Karpas-422 (cell line): ENCODE data around the gene DKC1. TPM values are rescaled to one million over a fixed set of nuclear protein-coding genes. Genes with fewer than 3 reads are reported as not detected.

Source experiments
- DNase-seq: peaks from one replicate; pipeline ENCODE4 v3.0.0-alpha.2; 2015
- H2AFZ ChIP-seq: fragments of 200-600 bp; sonication (generic); 2 replicates; pipeline ENCODE4 v1.6.1; 2014; ENCODE audit warnings: antibody characterized with exemption, low read length, mixed read lengths
- H3K27ac ChIP-seq: fragments of 200-600 bp; sonication (generic); 2 replicates; pipeline ENCODE4 v1.5.1; 2014; ENCODE audit warnings: mild to moderate bottlenecking, low read length, moderate library complexity
- H3K27me3 ChIP-seq: fragments of 200-600 bp; sonication (generic); 2 replicates; pipeline ENCODE4 v1.6.1; 2014; ENCODE audit warnings: low read length, mixed read lengths
- H3K36me3 ChIP-seq: fragments of 200-600 bp; sonication (generic); 2 replicates; pipeline ENCODE4 v1.6.1; 2014; ENCODE audit warnings: low read length, mixed read lengths; ENCODE audit not compliant: insufficient read depth
- H3K4me1 ChIP-seq: fragments of 200-600 bp; sonication (generic); 2 replicates; pipeline ENCODE4 v1.6.1; 2014; ENCODE audit warnings: mild to moderate bottlenecking, low read length, mixed read lengths
- H3K4me2 ChIP-seq: fragments of 200-600 bp; sonication (generic); 2 replicates; pipeline ENCODE4 v1.6.1; 2014; ENCODE audit warnings: low read length, low read depth, mild to moderate bottlenecking; ENCODE audit not compliant: poor library complexity, severe bottlenecking
- H3K4me3 ChIP-seq: fragments of 200-600 bp; sonication (generic); 2 replicates; pipeline ENCODE4 v1.5.1; 2014; ENCODE audit warnings: mild to moderate bottlenecking, antibody characterized with exemption, low read length, mixed read lengths
- H3K79me2 ChIP-seq: fragments of 200-600 bp; sonication (generic); 2 replicates; pipeline ENCODE4 v1.6.1; 2014; ENCODE audit warnings: mild to moderate bottlenecking, low read length, mixed read lengths
- H3K9ac ChIP-seq: fragments of 200-600 bp; sonication (generic); 2 replicates; pipeline ENCODE4 v1.6.0; 2014; ENCODE audit warnings: low read length
- H3K9me2 ChIP-seq: fragments of 200-600 bp; sonication (generic), shearing (Covaris generic); replicated peaks from 2 replicates; pipeline ENCODE4 v1.6.0; 2014; ENCODE audit warnings: mild to moderate bottlenecking, low read length, moderate library complexity; ENCODE audit not compliant: insufficient read depth
- H3K9me3 ChIP-seq: fragments of 300-700, 200-600 bp; sonication (generic); 2 replicates; pipeline ENCODE4 v1.6.1; 2014; ENCODE audit warnings: low read length, mixed read lengths
- H4K20me1 ChIP-seq: fragments of 200-600 bp; sonication (generic); 2 replicates; pipeline ENCODE4 v1.6.1; 2014; ENCODE audit warnings: mild to moderate bottlenecking, antibody characterized with exemption, low read length, low read depth; ENCODE audit not compliant: insufficient read depth
- total RNA-seq: library from RNA; depleted of rRNA; stranded (reverse); fragments of >200 nt; shearing (Covaris generic); gene quantifications from 2 replicates; pipeline ENCODE4 v1.2.3, GENCODE V29; 2014; ENCODE audit warnings: low replicate concordance

Gene DKC1
- total RNA-seq, 1 experiment from 2014 or later: 58.6 TPM

DNA sequence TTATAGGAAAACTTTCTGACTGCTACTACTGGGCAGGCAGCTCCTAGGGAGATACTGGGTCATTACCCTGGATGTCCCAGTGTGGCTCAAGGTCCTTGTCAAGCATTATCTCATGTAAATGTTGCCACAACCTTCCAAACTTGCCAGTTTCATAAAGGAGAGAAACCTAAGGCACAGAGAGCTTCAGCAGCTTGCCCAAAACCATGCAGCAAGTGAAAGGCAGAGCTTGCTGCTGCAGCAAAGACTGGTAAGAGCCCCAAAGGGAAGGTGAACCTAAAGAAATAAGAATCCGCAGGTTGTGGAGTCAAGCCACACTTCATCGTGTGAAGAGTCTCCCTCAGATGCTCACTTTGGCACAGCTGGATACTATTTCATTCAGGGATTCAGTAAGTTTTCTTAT is 40.3 kb downstream of the DKC1 start:
- Histone ChIP-seq H3K9me3 (no peaks in the 10 kb centered on the region), H3K9me2 (no peaks in the 10 kb centered on the region), H2AFZ (no peak overlapping the region), H3K36me3 (no peaks in the 10 kb centered on the region), H3K9ac (no peak overlapping the region), H3K27me3 (no peaks in the 10 kb centered on the region), H3K27ac (no peak overlapping the region), H3K79me2 (no peaks in the 10 kb centered on the region), H4K20me1 (no peaks in the 10 kb centered on the region), H3K4me2 (no peak overlapping the region), H3K4me3 (no peak overlapping the region), H3K4me1 (peaks cover 14% of the 10 kb centered on the region)
- DNase-seq: no peak

DNA sequence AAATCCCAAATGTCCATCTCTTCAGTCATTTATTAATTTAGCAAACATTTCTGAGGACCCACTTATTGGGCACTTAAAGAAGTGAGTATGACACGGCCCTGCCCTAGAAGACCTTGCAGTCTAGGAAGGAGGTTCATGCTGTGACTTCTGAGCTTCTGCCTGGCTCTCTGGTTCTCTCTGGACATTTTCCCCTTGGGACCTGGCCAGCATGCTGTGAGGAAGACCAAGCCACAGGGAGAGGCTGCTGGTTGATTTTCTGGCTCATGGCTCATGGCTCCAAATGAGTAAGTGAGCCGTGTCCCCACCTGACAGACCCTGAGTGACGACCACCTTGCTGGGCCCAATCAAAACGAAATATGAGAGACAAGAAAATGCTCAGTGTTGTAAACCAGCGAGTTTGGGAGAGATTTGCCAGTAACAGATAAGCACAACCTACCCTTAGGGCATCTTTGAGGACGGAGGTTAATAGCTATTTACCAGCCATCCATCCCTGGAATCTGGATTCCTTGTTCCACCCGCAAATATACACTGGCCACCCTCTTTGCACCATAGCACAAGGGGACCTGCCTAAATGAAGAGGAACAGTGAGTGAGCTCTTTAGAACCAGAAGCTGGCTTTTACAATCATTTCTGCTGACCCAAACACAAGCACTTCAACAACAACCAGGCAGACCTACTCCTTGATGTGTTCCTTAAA is 41.7 kb downstream of the DKC1 start:
- H2AFZ ChIP-seq: no peak overlapping the region
- no peaks in the 10 kb centered on the region for H3K9me2 ChIP-seq
- peak overlapping the region; percentile 60 for H3K4me3 ChIP-seq
- H3K27me3 ChIP-seq: no peaks in the 10 kb centered on the region
- no peaks in the 10 kb centered on the region for H3K36me3 ChIP-seq
- H3K79me2 ChIP-seq: no peaks in the 10 kb centered on the region
- H3K9ac ChIP-seq: peak overlapping the region; percentile 44
- no peaks in the 10 kb centered on the region for H4K20me1 ChIP-seq
- H3K27ac ChIP-seq: no peak overlapping the region
- H3K4me2 ChIP-seq: peak overlapping the region; percentile 61
- H3K4me1 ChIP-seq: peaks cover 14% of the 10 kb centered on the region
- no peaks in the 10 kb centered on the region for H3K9me3 ChIP-seq
- DNase-seq: no peak

DNA sequence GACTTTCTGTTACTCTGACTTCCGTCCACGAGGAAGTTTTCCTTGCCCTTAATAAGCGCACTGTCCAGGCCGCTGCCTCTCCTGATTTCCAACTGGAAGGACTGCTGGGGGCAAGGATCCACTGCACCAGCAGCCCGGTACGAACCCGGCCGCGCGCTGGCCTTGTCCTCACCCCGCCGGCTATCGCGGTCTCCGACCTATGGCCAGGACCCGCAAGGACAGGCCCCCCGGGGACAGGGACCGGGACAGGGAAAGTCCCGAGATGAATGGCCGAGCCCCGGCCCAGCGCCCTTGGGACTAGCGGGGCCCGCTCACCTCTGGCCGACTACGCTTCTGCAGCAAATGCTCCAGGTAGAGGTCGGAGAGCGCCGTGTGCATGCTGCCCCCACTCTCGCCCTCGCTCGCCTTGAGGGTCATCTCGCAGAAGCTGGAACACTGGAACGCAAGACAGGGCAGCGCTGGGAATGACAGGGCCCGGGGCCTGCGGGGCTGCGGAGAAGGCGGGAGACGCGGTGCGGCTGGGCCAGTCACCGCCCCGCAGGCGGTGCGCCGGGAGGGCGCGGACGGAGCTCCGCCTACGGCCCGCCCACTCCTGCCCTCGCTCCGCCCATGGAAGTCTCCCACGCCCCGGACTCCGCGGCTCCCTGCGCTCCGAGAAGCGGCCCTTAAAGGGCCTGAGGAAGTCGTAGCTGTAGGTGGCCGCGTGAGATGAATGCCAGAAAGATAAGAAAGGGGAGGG is 42.5 kb downstream of the DKC1 start, which contains the start of gene MPP1:
TSS of gene MPP1 (minus strand) at position 529 of the 739 bp plus-strand sequence. CDS start at position 417, 112 bp downstream.
- Histone ChIP-seq H3K27me3 (no peaks in the 10 kb centered on the region), H3K9me2 (no peaks in the 10 kb centered on the region), H3K9ac (peak within 1 kb of the TSS; percentile 53), H3K9me3 (no peaks in the 10 kb centered on the region), H3K4me2 (peak within 1 kb of the TSS; percentile 61), H4K20me1 (no peaks in the 10 kb centered on the region), H3K27ac (no peak within 1 kb of the TSS), H3K36me3 (no peaks in the 10 kb centered on the region), H3K4me3 (peak within 1 kb of the TSS; percentile 60), H3K79me2 (no peaks in the 10 kb centered on the region), H3K4me1 (peaks cover 14% of the 10 kb centered on the region), H2AFZ (peak within 1 kb of the TSS; percentile 82; the same call in 1 of the 2 replicates)
- peak; percentile 84 for DNase-seq

DNA sequence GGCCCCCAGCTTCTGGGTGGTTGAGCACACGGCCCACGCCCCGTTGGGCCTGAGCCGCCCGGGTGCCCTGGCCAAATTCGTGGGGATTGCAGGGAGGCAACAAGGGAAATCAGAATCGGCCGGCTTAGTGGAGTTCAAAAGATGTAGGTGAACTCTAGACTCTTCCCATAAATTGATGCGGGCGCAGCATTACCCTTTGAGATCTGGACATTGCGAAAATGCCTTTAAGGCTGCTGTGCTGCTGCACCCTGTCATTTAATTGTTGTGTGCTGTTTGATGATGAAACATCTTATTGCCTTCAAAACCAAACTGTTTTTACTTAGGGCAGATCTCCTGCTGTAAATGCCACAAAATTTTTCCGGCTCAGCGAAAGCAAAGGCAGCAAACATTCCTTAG is 43.0 kb downstream of the DKC1 start:
- H3K27me3 ChIP-seq: no peaks in the 10 kb centered on the region
- peak overlapping the region; percentile 53 for H3K9ac ChIP-seq
- no peaks in the 10 kb centered on the region for H3K79me2 ChIP-seq
- no peaks in the 10 kb centered on the region for H3K36me3 ChIP-seq
- no peaks in the 10 kb centered on the region for H4K20me1 ChIP-seq
- no peaks in the 10 kb centered on the region for H3K9me2 ChIP-seq
- no peak for DNase-seq
- H3K4me1 ChIP-seq: peaks cover 14% of the 10 kb centered on the region
- H3K9me3 ChIP-seq: no peaks in the 10 kb centered on the region
- H3K4me3 ChIP-seq: peak overlapping the region; percentile 60
- peak overlapping the region; percentile 61 for H3K4me2 ChIP-seq
- peak overlapping the region; percentile 82; the same call in 1 of the 2 replicates for H2AFZ ChIP-seq
- H3K27ac ChIP-seq: no peak overlapping the region

DNA sequence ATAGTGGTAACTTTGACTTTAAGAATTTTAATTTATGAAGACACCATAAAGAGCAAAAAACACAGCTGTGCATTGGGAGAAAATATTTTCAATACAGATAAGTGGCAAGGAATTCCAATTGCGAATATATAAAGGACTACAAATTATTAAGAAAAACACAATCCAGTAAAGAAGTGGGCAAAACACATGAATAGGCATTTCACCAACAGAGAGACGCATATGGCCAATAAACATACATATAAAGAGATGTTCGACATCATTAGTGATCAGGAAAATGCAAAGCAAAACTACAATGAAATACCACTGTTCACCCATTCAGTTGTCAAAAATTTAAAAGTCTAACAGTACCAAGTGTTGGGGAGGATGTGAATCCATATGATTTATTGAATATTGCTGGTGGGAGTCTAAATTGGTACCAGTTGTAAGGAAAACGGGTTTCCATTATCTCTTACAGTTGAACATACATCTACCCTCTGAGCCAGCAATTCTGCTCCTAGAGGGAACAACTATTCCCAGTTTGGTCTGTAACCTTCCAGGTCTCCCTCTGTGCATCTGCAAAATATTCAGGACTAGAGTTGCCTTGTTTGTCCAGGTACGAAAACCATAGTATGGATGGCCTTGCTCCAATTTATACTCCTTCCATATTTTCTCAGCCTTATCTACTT is 44.3 kb downstream of the DKC1 start:
- H3K9ac ChIP-seq: no peak overlapping the region
- no peak overlapping the region for H3K4me3 ChIP-seq
- no peaks in the 10 kb centered on the region for H3K9me2 ChIP-seq

DNA sequence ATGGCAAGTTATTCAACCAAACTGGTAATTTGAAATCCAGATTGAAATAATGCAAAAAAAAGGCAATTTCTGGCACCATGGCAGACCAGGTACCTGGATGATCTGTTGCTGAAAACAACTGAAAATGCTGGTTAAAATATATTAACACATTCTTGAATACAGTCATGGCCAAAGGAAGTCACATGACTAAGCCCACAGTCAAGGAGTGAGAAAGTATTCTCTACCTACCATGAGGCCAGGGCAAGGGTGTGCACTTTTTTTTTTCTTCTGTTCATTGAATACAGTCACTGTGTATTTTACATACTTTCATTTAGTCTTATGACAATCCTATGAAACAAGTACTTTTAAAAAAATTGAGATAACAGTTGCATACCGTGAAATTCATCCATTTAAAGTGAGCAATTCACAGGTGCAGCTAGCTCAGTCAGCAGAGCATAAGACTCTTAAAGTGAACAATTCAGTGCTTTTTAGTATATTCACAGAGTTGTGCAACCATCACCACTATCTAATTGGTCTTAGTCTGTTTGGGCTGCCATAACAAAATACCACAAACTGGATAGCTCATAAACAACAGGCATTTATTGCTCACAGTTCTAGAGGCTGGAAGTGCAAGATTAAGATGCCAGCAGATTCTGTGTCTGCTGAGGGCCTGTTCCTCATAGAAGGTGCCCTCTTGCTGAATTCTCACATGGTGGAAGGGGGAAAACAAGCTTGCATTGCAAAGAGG is 47.4 kb downstream of the DKC1 start:
- H3K9me3 ChIP-seq: no peaks in the 10 kb centered on the region
- no peaks in the 10 kb centered on the region for H4K20me1 ChIP-seq
- H3K4me2 ChIP-seq: no peak overlapping the region
- no peak overlapping the region for H3K27ac ChIP-seq
- no peak overlapping the region for H2AFZ ChIP-seq
- H3K9ac ChIP-seq: no peak overlapping the region
- no peaks in the 10 kb centered on the region for H3K79me2 ChIP-seq
- H3K36me3 ChIP-seq: no peaks in the 10 kb centered on the region
- H3K9me2 ChIP-seq: no peaks in the 10 kb centered on the region
- no peak for DNase-seq
- H3K4me1 ChIP-seq: peaks cover 7% of the 10 kb centered on the region
- H3K4me3 ChIP-seq: no peak overlapping the region
- H3K27me3 ChIP-seq: no peaks in the 10 kb centered on the region

More for the DNA sequence above, 44.3 kb downstream of the DKC1 start:
- Histone ChIP-seq H4K20me1 (no peaks in the 10 kb centered on the region), H3K36me3 (no peaks in the 10 kb centered on the region), H3K4me1 (peaks cover 10% of the 10 kb centered on the region), H2AFZ (no peak overlapping the region), H3K4me2 (no peak overlapping the region), H3K79me2 (no peaks in the 10 kb centered on the region), H3K27ac (no peak overlapping the region), H3K27me3 (no peaks in the 10 kb centered on the region), H3K9me3 (no peaks in the 10 kb centered on the region)
- DNase-seq: no peak

DNA sequence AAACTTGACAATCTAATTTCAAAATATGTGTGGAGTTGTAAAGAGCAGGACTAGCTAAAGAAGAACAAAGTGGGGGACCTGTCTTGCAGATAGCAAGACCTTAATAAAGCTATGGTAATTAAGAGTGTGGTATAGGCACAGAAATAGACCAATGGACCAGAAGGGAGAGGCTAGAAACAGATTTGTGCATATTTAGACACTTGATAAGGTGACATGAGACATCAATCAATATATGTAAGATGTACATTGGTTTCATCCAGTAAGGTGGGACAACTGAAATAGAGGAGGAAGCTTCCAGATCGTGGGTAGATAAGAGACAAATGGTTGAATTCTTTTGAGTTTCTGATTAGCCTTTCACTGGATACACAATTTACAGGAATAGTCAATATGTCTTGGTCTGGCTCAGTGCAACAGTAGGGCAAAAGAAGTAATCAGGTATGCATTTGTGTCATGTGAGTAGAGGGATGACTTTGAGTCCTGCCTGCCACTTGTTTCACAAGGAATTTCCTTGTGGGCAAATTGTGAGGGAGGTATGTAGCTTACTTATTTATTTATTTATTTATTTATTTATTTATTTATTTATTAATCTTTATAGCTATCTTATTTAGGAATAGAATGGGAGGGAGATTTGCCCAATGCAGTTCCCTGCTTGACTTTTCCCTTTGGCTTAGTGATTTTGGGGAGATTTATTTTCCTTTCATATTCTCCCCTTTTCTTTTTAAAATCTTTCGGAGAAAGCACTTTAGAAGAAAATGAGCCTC is 49.9 kb downstream of the DKC1 start:
- Histone ChIP-seq H3K9ac (no peak overlapping the region), H4K20me1 (no peaks in the 10 kb centered on the region), H3K27ac (no peak overlapping the region), H3K79me2 (no peaks in the 10 kb centered on the region), H3K4me1 (no peaks in the 10 kb centered on the region), H3K36me3 (no peaks in the 10 kb centered on the region), H3K4me2 (no peak overlapping the region), H3K9me3 (no peaks in the 10 kb centered on the region), H2AFZ (no peak overlapping the region), H3K4me3 (no peak overlapping the region), H3K27me3 (no peaks in the 10 kb centered on the region), H3K9me2 (no peaks in the 10 kb centered on the region)
- no peak for DNase-seq
